K562 (cell line): Measurements from ENCODE around the gene KIF9.

Source experiments
- DLX4 ChIP-seq: fragments of 250-450 bp; sonication (Bioruptor Pico); IDR thresholded peaks from 2 replicates; pipeline ENCODE4 v1.6.1; 2021; ENCODE audit warnings: mild to moderate bottlenecking
- HNRNPH1 ChIP-seq: fragments of 200-400 bp; formaldehyde crosslinking; optimal IDR thresholded peaks from 2 replicates; pipeline ENCODE3; 2017; ENCODE audit warnings: low read depth, mild to moderate bottlenecking, low read length, moderate library complexity
- JUNB ChIP-seq: fragments of 450-650 bp; formaldehyde crosslinking; conservative IDR thresholded peaks from 2 replicates; pipeline ENCODE4 v1.4.0; 2020; ENCODE audit warnings: mild to moderate bottlenecking

DNA sequence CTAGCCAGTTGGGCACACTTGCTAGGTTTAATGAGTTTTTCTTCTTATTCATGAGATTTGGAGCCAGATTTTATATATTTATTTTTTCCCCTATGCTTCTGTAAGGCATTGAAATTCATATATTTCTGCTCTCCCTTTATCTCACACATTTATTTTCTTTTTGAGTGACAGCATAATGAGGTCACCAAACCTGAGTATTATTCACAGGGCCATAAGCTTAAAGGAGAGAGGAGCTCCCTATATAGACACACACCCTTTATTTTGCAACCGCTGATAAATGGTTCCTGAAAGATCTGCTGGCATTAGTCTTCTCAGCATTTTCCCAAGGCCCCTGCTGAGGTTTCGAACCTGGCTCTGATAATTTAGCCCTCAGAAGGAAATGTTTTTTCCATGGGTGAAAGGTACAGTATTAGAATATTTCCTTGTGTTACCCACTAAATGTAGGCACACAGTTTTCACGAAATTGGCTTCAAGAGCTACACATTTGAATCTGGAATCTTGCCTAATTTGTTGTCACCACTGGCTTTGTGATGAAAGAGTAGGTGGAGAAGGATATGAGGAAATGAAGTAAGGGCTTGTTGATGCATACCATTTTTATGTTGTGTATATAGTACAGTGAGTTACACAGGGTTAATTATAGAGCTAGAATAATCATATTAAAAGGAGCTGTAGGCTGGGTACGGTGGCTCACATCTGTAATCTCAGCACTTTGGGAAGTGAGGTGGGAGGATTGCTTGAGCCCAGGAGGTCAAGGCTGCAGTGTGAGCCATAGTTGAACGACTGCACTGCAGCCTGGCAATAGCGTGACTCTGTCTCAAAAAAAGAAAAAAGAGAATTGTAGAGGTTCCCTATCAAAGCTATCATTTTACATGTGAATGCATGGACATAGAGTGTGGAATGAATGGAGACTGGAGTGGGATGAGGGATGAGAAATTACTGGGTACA, 6.6 kb upstream of the KIF9 start:
- TF ChIP-seq HNRNPH1 (no peak), DLX4 (CRISPR knock-in tag) (no peak), JUNB (no peak)
